B cell (primary cell): ENCODE data around the gene HS1BP3. TPM values are rescaled to one million over a fixed set of nuclear protein-coding genes. Genes with fewer than 3 reads are reported as not detected.

ENCODE experiments used
- ATAC-seq: fragments of 200-7000 bp; cut with Tn5 transposase; one replicate; pipeline ENCODE4 v1.10.0; 2021; ENCODE audit warnings: low read depth, mild to moderate bottlenecking, moderate number of reproducible peaks, moderate library complexity
- CTCF ChIA-PET: fragments of 350-600 bp; sonication (Branson Sonifier 250); formaldehyde crosslinking; loops from one replicate; lab custom pipeline; 2021; ENCODE audit warnings: antibody characterized with exemption, inconsistent platforms; lab: Charles Lee
- POLR2A ChIA-PET: fragments of 350-600 bp; sonication (Branson Sonifier 250); formaldehyde crosslinking; loops from one replicate; lab custom pipeline; 2021; ENCODE audit warnings: antibody characterized with exemption; lab: Charles Lee
- DNase-seq: peaks from one replicate; pipeline ENCODE4 v3.0.0; 2013
- H2AFZ ChIP-seq: 2 replicates; pipeline ENCODE4 v1.6.1; 2012; ENCODE audit warnings: mild to moderate bottlenecking, low read depth, low read length; ENCODE audit not compliant: insufficient read depth, poor library complexity, severe bottlenecking
- H3K27ac ChIP-seq, 2 donors: 1 replicate in 1 of 2; 2 replicates in 1 of 2; pipeline ENCODE4 v1.5.1; 2012 to 2013; ENCODE audit warnings: low read length in 2 of 2, mild to moderate bottlenecking in 2 of 2, moderate library complexity in 1 of 2
- H3K27me3 ChIP-seq, 4 experiments: fragments of 200-600 bp in 1 of 4; sonication (generic) in 1 of 4; replicated peaks in 1 of 4; 1 replicate in 2 of 4; 2 replicates in 2 of 4; pipeline versions ENCODE4 v1.6.1 to v1.7.0; 2013 to 2016; ENCODE audit warnings: low read length in 3 of 4, mild to moderate bottlenecking in 2 of 4, mixed read lengths in 1 of 4, moderate library complexity in 1 of 4; ENCODE audit not compliant: insufficient read depth in 4 of 4, control insufficient read depth in 3 of 4; ENCODE audit errors: control extremely low read depth in 1 of 4
- H3K36me3 ChIP-seq, 2 experiments: replicated peaks in 1 of 2; 1 replicate in 1 of 2; 2 replicates in 1 of 2; pipeline versions ENCODE4 v1.6.1 to v1.7.1; 2013; ENCODE audit warnings: low read length in 1 of 2; ENCODE audit not compliant: insufficient read depth in 2 of 2, control insufficient read depth in 1 of 2; ENCODE audit errors: control extremely low read depth in 1 of 2, extremely low read depth in 1 of 2
- H3K4me1 ChIP-seq, 2 donors: fragments of 200-600 bp in 1 of 2; sonication (generic) in 1 of 2; 1 replicate in 1 of 2; 2 replicates in 1 of 2; pipeline versions ENCODE4 v1.5.1 to v1.6.1; 2013 to 2017; ENCODE audit warnings: low read length in 2 of 2; ENCODE audit not compliant: control insufficient read depth in 2 of 2, insufficient read depth in 2 of 2
- H3K4me2 ChIP-seq: replicated peaks from 2 replicates; pipeline ENCODE3; 2012; ENCODE audit warnings: mild to moderate bottlenecking, low read depth, low read length; ENCODE audit not compliant: poor library complexity, severe bottlenecking
- H3K4me3 ChIP-seq, 5 experiments: fragments of 200-600 bp in 1 of 5; sonication (generic) in 1 of 5; 1 replicate in 3 of 5; 2 replicates in 2 of 5; pipeline versions ENCODE4 v1.5.1 to v1.7.0; 2011 to 2016; ENCODE audit warnings: low read length in 4 of 5, mild to moderate bottlenecking in 4 of 5, low read depth in 2 of 5, control low read depth in 1 of 5, moderate library complexity in 1 of 5; ENCODE audit not compliant: insufficient read depth in 1 of 5; ENCODE audit errors: control extremely low read depth in 1 of 5, extremely low read depth in 1 of 5
- H3K79me2 ChIP-seq: fragments of 200-600 bp; sonication (generic); one replicate; pipeline ENCODE4 v1.6.0; 2016; ENCODE audit warnings: low read length; ENCODE audit not compliant: control insufficient read depth, insufficient read depth
- H3K9ac ChIP-seq: fragments of 200-600 bp; sonication (generic); 2 replicates; pipeline ENCODE4 v1.6.1; 2017; ENCODE audit warnings: mild to moderate bottlenecking, low read length, moderate library complexity
- H3K9me3 ChIP-seq, 3 donors: one replicate each; pipeline versions ENCODE4 v1.6.1 to v1.7.1; 2013; ENCODE audit warnings: low read length in 2 of 3; ENCODE audit not compliant: control insufficient read depth in 2 of 3, insufficient read depth in 1 of 3; ENCODE audit errors: control extremely low read depth in 1 of 3
- H4K20me1 ChIP-seq: 2 replicates; pipeline ENCODE4 v1.6.0; 2012; ENCODE audit warnings: mild to moderate bottlenecking, low read length; ENCODE audit not compliant: insufficient read depth, control insufficient read depth, poor library complexity, severe bottlenecking
- H3K27ac Mint-ChIP-seq: one replicate; pipeline ENCODE4 v1.8.0; 2021; ENCODE audit warnings: mixed read lengths
- H3K27me3 Mint-ChIP-seq: one replicate; pipeline ENCODE4 v1.8.0; 2021; ENCODE audit warnings: mixed read lengths
- H3K4me1 Mint-ChIP-seq: one replicate; pipeline ENCODE4 v1.8.0; 2021; ENCODE audit warnings: mixed read lengths
- H3K4me3 Mint-ChIP-seq: one replicate; pipeline ENCODE4 v1.8.0; 2021; ENCODE audit warnings: mixed read lengths
- H3K9me3 Mint-ChIP-seq: one replicate; pipeline ENCODE4 v1.8.0; 2022; ENCODE audit warnings: mixed read lengths; ENCODE audit not compliant: insufficient read depth
- EZH2 ChIP-seq: IDR thresholded peaks from 2 replicates; pipeline ENCODE4 v1.6.1; 2012; ENCODE audit warnings: borderline replicate concordance, low read depth, mild to moderate bottlenecking, moderate library complexity, low read length; ENCODE audit not compliant: insufficient read depth, poor library complexity, severe bottlenecking
- WGBS: methylation state at CpG from one replicate; pipeline ENCODE4 v1.1.5; 2013; ENCODE audit warnings: missing lambda C conversion rate; ENCODE audit not compliant: insufficient coverage; 5-methylcytosine and 5-hydroxymethylcytosine counted together
- intact Hi-C: fragments of 100-400 bp; cut with micrococcal nuclease; formaldehyde crosslinking; loops from one replicate; pipeline ENCODE4 v1.10.0; 2022
- polyA plus RNA-seq: library from polyadenylated mRNA; depleted of rRNA; stranded (reverse); fragments of >200 nt; gene quantifications from 2 replicates; pipeline ENCODE4 v1.2.3, GENCODE V29; 2012
- total RNA-seq, 2 donors: library from RNA; stranded (reverse); fragments of 120-200 nt in 1 of 2; gene quantifications; 1 replicate in 1 of 2; 2 replicates in 1 of 2; pipeline versions ENCODE4 v1.2.3 to v1.2.4, GENCODE V29; 2013 to 2022
- TF ChIP-seq, protein P1 (sequence below): fragments of 200-600 bp; IDR thresholded peaks from one replicate; pipeline ENCODE4 v1.8.0; 2022; ENCODE audit warnings: antibody characterized with exemption, mild to moderate bottlenecking

Gene HS1BP3
- total and polyA plus RNA-seq, 2 donors (not counting 1 experiment from before 2014, with no cell fraction given) = 27.8 to 28.7 TPM

DNA sequence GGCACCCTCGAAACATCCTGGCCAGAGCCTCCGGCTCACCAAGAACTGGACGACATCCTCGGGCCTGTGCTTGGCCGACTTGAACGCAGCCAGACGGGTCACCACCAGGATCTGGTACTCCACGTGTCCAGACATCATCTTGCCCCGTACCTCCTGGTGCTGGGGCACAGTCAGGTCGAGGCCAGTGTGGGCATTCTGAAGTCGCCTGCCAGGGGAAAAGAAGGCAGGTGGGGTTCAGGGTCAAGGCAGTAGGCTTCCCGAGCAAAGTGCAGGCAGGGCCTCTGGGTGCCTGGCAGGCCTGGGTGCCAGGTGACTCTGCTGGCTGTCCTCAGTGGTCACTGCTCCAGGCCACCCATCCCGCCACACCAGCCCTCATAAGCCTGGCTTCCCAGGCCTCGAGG, 5.6 kb downstream of the HS1BP3 start:
- 98% methylated on average over 14 of the region's 14 CpGs for WGBS
- intact Hi-C loops = no loop called here

DNA sequence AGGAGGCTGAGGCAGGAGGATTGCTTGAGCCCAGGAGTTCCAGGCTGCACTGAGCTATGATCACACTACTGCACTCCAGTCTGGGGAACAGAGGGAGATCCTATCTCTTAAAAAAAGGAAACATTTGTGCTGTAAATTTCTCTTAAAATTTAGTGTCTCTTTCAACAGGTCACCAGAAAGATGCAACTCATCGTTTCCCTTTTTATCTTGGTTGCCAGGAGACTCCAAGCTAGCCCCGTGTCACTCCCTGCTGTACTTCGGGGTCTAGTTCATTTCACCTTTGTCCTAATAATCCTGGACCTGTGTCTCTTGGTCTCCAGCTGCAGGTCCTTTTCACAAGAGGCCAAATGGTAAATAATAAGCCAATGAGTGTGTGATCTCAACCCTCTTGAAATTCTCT, 7.1 kb downstream of the HS1BP3 start:
- no peak overlapping the region for H3K4me3 ChIP-seq
- no peak overlapping the region for H3K9ac ChIP-seq
- H3K79me2 ChIP-seq = peaks cover 35% of the 10 kb centered on the region
- H3K27me3 ChIP-seq = no peaks in the 10 kb centered on the region
- no peak overlapping the region for H2AFZ ChIP-seq
- DNase-seq = no peak
- no peak overlapping the region for H3K27ac ChIP-seq
- Mint-ChIP-seq H3K27ac (no peak overlapping the region), H3K27me3 (no peaks in the 10 kb centered on the region), H3K4me3 (no peak overlapping the region), H3K4me1 (peaks cover 27% of the 10 kb centered on the region), H3K9me3 (no peaks in the 10 kb centered on the region)
- H3K36me3 ChIP-seq = peaks cover 0 to 55% of the 10 kb centered on the region in 2 experiments
- TF ChIP-seq, protein P1, sequence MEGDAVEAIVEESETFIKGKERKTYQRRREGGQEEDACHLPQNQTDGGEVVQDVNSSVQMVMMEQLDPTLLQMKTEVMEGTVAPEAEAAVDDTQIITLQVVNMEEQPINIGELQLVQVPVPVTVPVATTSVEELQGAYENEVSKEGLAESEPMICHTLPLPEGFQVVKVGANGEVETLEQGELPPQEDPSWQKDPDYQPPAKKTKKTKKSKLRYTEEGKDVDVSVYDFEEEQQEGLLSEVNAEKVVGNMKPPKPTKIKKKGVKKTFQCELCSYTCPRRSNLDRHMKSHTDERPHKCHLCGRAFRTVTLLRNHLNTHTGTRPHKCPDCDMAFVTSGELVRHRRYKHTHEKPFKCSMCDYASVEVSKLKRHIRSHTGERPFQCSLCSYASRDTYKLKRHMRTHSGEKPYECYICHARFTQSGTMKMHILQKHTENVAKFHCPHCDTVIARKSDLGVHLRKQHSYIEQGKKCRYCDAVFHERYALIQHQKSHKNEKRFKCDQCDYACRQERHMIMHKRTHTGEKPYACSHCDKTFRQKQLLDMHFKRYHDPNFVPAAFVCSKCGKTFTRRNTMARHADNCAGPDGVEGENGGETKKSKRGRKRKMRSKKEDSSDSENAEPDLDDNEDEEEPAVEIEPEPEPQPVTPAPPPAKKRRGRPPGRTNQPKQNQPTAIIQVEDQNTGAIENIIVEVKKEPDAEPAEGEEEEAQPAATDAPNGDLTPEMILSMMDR = no peak
- no peak for TF ChIP-seq EZH2
- peaks cover 0 to 2% (median 0%) of the 10 kb centered on the region in 3 donors for H3K9me3 ChIP-seq
- peaks cover 18 to 29% of the 10 kb centered on the region in 2 donors for H3K4me1 ChIP-seq
- 100% methylated on average over 1 of the region's 3 CpGs for WGBS
- no peak overlapping the region for H3K4me2 ChIP-seq
- POLR2A ChIA-PET = interaction anchor here (1.2 kb wide), 1 partner anchor 197 kb away, joined by 3 read pairs; the partner anchor contains the start of gene RHOB
- CTCF ChIA-PET = interaction anchor here (0.7 to 6.9 kb wide), 20 partner anchors 10 to 319 kb away, joined by 3 to 128 read pairs (median 6); partner anchors contain the start of gene RHOB
- intact Hi-C loops = loop anchor here (5.0 kb wide), 1 partner anchor 402 kb away; no protein-coding TSS in a partner anchor
- ATAC-seq = no peak
- H4K20me1 ChIP-seq = peaks cover 24% of the 10 kb centered on the region

More for the DNA sequence above, 5.6 kb downstream of the HS1BP3 start:
- H3K4me1 ChIP-seq = peaks cover 32 to 43% of the 10 kb centered on the region in 2 donors
- H4K20me1 ChIP-seq = peaks cover 24% of the 10 kb centered on the region
- ATAC-seq (no peak), DNase-seq (no peak)
- peaks cover 41% of the 10 kb centered on the region for H3K4me1 Mint-ChIP-seq
- ChIA-PET CTCF (interaction anchor here (4.2 to 6.9 kb wide), 2 partner anchors 201 to 206 kb away, joined by 77 to 114 read pairs; no protein-coding TSS in a partner anchor), POLR2A (no interaction called here)
- H3K79me2 ChIP-seq = peaks cover 50% of the 10 kb centered on the region
- no peak overlapping the region for H3K27ac ChIP-seq
- no peak overlapping the region for H3K4me3 ChIP-seq
- no peak for TF ChIP-seq EZH2
- TF ChIP-seq, protein P1 = no peak
- peaks cover 0 to 41% of the 10 kb centered on the region in 2 experiments for H3K36me3 ChIP-seq
- peaks cover 0 to 2% (median 0%) of the 10 kb centered on the region in 3 donors for H3K9me3 ChIP-seq
- H3K27me3 Mint-ChIP-seq = no peaks in the 10 kb centered on the region
- H3K27ac Mint-ChIP-seq = no peak overlapping the region
- H3K9ac ChIP-seq = no peak overlapping the region
- H3K27me3 ChIP-seq = no peaks in the 10 kb centered on the region
- no peak overlapping the region for H3K4me2 ChIP-seq
- H2AFZ ChIP-seq = no peak overlapping the region
- H3K9me3 Mint-ChIP-seq = no peaks in the 10 kb centered on the region
- no peak overlapping the region for H3K4me3 Mint-ChIP-seq
